Neuron (in vitro differentiated cells): ENCODE data around the gene CX3CL1.
A peak's percentile ranks its signal among the peaks of the same experiment; 100 is the strongest.
"Not testable (repeated sequence)": the region's sequence is repeated elsewhere in the genome, so short reads cannot be mapped to it uniquely, and the experiment has no call there.

Experiments
- H2AFZ ChIP-seq: one replicate; pipeline ENCODE4 v1.6.1; 2013; ENCODE audit warnings: low read depth, mild to moderate bottlenecking, inconsistent platforms, low read length, moderate library complexity
- H3K27me3 ChIP-seq: one replicate; pipeline ENCODE4 v1.6.1; 2013; ENCODE audit warnings: low read length; ENCODE audit not compliant: insufficient read depth
- H3K36me3 ChIP-seq: one replicate; pipeline ENCODE4 v1.6.1; 2013; ENCODE audit warnings: low read length; ENCODE audit not compliant: insufficient read depth
- H3K4me1 ChIP-seq: one replicate; pipeline ENCODE4 v1.6.1; 2013; ENCODE audit warnings: low read length; ENCODE audit not compliant: insufficient read depth
- H3K4me3 ChIP-seq: 2 replicates; pipeline ENCODE4 v1.5.1; 2013; ENCODE audit warnings: mild to moderate bottlenecking, low read length, moderate library complexity
- H3K9me3 ChIP-seq: one replicate; pipeline ENCODE4 v1.6.1; 2013; ENCODE audit warnings: low read length

CX3CL1 gene

GRCh38 chr16:57361404-57361803 is 10.9 kb upstream of the CX3CL1 start:
- H3K9me3 ChIP-seq: no peaks in the 10 kb centered on the region

DNA sequence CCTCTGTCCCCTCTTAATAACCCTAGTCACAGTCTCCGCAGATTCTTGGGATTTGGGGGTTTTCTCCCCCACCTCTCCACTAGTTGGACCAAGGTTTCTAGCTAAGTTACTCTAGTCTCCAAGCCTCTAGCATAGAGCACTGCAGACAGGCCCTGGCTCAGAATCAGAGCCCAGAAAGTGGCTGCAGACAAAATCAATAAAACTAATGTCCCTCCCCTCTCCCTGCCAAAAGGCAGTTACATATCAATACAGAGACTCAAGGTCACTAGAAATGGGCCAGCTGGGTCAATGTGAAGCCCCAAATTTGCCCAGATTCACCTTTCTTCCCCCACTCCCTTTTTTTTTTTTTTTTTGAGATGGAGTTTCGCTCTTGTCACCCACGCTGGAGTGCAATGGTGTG is 8.1 kb upstream of the CX3CL1 start:
- Histone ChIP-seq H3K9me3 (no peaks in the 10 kb centered on the region), H3K36me3 (no peaks in the 10 kb centered on the region), H3K4me3 (no peak overlapping the region), H2AFZ (no peak overlapping the region), H3K27me3 (peaks cover 36% of the 10 kb centered on the region), H3K4me1 (no peaks in the 10 kb centered on the region)

More at GRCh38 chr16:57361404-57361803, 10.9 kb upstream of the CX3CL1 start:
- Histone ChIP-seq H3K27me3 (peaks cover 30% of the 10 kb centered on the region), H3K4me1 (no peaks in the 10 kb centered on the region), H3K4me3 (no peak overlapping the region), H3K36me3 (no peaks in the 10 kb centered on the region), H2AFZ (no peak overlapping the region)

DNA sequence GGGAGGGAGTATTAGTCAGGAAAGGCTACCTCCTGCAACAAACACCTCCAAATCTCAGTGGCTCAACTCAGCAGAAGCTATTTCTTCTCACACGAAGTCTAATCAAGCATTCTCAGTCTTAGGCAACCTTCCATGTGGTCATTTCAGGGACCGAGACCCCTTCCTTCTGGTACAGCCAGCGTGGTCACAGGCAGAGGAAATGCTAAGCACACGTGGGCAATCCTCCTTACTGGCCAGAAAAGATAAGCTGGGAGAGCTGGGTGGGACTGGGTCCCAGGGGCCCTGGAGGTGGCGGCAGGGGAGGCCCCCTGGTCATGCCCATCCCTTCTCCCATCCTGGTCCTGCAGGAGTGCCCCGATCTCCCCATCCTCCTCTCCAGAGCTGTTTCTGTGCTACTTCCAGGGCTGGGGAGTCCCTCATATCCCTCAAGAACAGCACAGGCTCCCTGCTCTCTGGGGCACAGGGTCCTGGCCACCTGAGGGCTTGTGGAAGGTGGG is 5.7 kb upstream of the CX3CL1 start:
- Histone ChIP-seq H3K4me1 (peaks cover 3% of the 10 kb centered on the region), H2AFZ (no peak overlapping the region), H3K27me3 (peaks cover 38% of the 10 kb centered on the region), H3K9me3 (no peaks in the 10 kb centered on the region), H3K36me3 (no peaks in the 10 kb centered on the region), H3K4me3 (no peak overlapping the region)

GRCh38 chr16:57367116-57367752 is 5.1 kb upstream of the CX3CL1 start:
- H3K4me3 ChIP-seq: no peak overlapping the region
- H3K4me1 ChIP-seq: peaks cover 8% of the 10 kb centered on the region
- H3K9me3 ChIP-seq: no peaks in the 10 kb centered on the region
- no peak overlapping the region for H2AFZ ChIP-seq
- peaks cover 38% of the 10 kb centered on the region for H3K27me3 ChIP-seq
- no peaks in the 10 kb centered on the region for H3K36me3 ChIP-seq

DNA sequence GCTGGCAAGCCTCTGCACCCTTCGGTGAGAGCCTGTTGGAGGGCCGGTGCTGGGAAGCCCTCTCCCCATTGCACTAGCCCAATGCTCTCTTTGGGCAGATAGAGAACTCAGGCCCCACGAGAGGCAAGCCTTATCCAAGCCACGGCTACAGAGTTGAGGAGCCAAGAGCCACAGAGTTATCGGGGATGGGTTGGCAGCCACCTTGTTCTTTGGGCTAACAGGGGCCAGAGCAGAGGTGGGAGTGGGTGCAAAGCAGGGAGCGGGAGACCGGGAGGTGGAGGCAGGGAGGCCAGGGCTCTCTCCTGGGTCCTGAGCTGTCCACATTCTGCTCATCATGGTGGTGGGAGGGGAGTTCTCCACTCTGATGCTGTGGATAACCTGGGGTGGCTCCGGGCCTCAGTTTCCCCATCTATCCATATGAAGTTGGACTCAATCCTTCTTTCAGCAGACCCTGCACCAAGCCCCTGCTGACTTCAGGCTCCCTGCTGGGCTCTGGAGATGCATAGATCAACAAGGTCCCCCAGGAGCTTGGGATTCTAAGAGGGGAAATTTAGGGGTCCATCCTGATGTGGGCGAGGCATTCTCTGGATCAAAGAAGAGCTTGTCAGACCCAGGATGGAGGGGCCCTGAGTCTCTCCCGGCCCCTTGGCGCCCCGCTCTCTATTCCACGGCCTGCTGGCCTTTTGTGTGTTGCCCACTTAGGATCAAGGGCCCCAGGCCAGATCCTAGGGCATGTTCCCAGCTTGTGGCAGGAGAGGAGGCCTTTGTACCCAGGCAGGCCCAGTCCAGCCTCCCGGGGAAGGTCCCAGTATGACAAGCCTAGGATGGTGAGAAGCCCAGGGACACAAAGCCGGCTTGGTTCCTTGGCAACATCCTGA is 557 bp upstream of the CX3CL1 start:
- peaks cover 25% of the 10 kb centered on the region for H3K4me1 ChIP-seq
- no peaks in the 10 kb centered on the region for H3K9me3 ChIP-seq
- peak overlapping the region; percentile 37 for H2AFZ ChIP-seq
- peak overlapping the region; percentile 57 for H3K4me3 ChIP-seq
- H3K27me3 ChIP-seq: peaks cover 11% of the 10 kb centered on the region
- H3K36me3 ChIP-seq: no peaks in the 10 kb centered on the region

GRCh38 chr16:57373117-57373947 is 1.0 kb downstream of the CX3CL1 start:
- Histone ChIP-seq H3K9me3 (no peaks in the 10 kb centered on the region), H2AFZ (no peak overlapping the region), H3K4me3 (peak overlapping the region; percentile 57), H3K36me3 (no peaks in the 10 kb centered on the region), H3K27me3 (peaks cover 5% of the 10 kb centered on the region), H3K4me1 (peaks cover 25% of the 10 kb centered on the region)

DNA sequence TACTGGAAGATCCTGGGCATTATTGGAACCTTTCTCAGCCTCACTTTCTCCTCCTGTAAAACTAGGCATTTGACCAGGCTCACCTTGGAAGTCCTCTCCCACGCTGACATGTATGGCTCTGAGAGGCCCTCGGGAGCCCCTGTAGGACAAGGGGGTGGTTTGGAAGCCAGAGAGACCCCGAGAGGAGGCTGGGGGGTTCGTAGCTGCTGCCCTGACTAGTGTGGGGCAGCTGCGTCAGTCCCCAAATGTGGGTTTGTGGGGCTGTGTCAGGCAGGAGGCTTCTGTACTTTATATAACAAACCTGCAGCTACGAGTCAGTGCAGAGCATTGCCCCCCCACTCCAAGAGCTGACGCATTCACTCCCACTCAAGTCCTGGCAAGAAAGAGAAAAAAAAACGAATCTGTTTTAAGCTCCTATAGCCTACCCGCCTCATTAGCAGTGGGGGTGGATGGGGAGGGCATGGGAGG is 1.8 kb downstream of the CX3CL1 start:
- Histone ChIP-seq H3K9me3 (no peaks in the 10 kb centered on the region), H3K4me1 (peaks cover 25% of the 10 kb centered on the region), H3K27me3 (peaks cover 5% of the 10 kb centered on the region), H3K36me3 (no peaks in the 10 kb centered on the region), H3K4me3 (no peak overlapping the region), H2AFZ (no peak overlapping the region)

DNA sequence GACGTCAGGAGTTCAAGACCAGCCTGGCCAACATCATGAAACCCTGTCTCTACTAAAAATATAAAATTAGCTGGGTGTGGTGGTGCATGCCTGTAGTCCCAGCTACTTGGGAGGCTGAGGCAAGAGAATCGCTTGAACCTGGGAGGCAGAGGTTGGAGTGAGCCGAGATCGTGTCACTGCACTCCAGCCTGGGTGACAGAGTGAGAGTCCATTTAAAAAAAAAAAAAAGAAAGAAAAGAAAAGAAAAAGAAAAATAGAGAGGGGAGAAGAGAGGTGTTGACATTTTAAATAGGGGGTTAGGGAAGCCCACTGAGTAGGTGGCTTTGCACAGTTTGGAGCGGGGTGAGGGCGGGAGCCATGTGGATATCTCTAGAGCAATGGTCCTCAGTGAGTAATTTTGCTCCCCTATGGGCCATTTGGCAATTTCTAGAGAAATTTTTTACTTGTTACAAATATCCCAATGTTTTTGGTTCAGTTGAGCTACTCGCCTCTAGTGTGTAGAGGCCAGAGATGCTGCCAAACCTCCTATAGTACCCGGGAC is 2.7 kb downstream of the CX3CL1 start:
- H3K4me1 ChIP-seq: peaks cover 25% of the 10 kb centered on the region
- not testable (repeated sequence) for H3K4me3 ChIP-seq, H3K36me3 ChIP-seq, H3K9me3 ChIP-seq, H2AFZ ChIP-seq, H3K27me3 ChIP-seq

DNA sequence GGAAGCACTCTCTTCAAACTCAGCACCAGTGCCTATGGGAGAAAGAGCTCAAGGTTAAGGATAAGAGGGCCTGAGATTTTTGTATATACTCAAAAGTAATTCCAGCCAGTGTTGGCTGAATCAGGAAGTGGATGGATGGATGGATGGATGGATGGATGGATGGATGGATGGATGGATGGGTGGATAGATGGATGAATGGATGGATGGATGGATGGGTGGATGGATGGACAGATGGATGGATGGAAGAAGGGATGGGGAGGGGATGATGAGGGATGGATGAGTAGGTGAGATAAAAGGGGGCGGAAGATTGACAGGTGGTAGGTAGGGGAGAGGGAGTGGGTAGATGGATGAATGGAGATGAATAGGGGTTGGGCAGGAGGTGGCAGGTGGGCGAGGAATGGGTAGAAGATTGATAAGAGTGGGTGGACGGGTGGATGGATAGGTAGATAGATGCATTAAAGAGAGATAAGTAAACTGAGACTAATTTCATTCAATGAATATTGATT is 4.1 kb downstream of the CX3CL1 start:
- H3K4me1 ChIP-seq: peaks cover 24% of the 10 kb centered on the region
- no peak overlapping the region for H3K4me3 ChIP-seq
- H3K36me3 ChIP-seq: no peaks in the 10 kb centered on the region
- no peak overlapping the region for H2AFZ ChIP-seq
- no peaks in the 10 kb centered on the region for H3K9me3 ChIP-seq
- H3K27me3 ChIP-seq: no peaks in the 10 kb centered on the region

GRCh38 chr16:57377080-57377841 is 5.0 kb downstream of the CX3CL1 start:
- no peaks in the 10 kb centered on the region for H3K36me3 ChIP-seq
- peaks cover 17% of the 10 kb centered on the region for H3K4me1 ChIP-seq
- H2AFZ ChIP-seq: no peak overlapping the region
- no peaks in the 10 kb centered on the region for H3K9me3 ChIP-seq
- no peak overlapping the region for H3K4me3 ChIP-seq
- no peaks in the 10 kb centered on the region for H3K27me3 ChIP-seq

GRCh38 chr16:57379579-57379978 is 7.3 kb downstream of the CX3CL1 start:
- H3K4me3 ChIP-seq: no peak overlapping the region
- no peaks in the 10 kb centered on the region for H3K27me3 ChIP-seq
- no peaks in the 10 kb centered on the region for H3K9me3 ChIP-seq
- no peak overlapping the region for H2AFZ ChIP-seq
- no peaks in the 10 kb centered on the region for H3K36me3 ChIP-seq
- no peaks in the 10 kb centered on the region for H3K4me1 ChIP-seq
